OCI-LY1 (cell line): ENCODE results near the gene KANTR.

Experiments used
- CTCF ChIP-seq: fragments of 200-600 bp; sonication (generic), shearing (Covaris generic); IDR thresholded peaks from 2 replicates; pipeline ENCODE4 v1.5.1; 2017; ENCODE audit warnings: mild to moderate bottlenecking, antibody characterized with exemption, low read length, moderate library complexity, mixed read lengths
- EZH2 ChIP-seq: fragments of 200-600 bp; sonication (generic), shearing (Covaris generic); IDR thresholded peaks from 2 replicates; pipeline ENCODE4 v1.8.0; 2017; ENCODE audit warnings: borderline replicate concordance, mixed run types, mild to moderate bottlenecking, antibody characterized with exemption, low read length, moderate library complexity, mixed read lengths

- TF ChIP-seq CTCF (no peak), EZH2 (no peak)
Measured at GRCh38 chrX:53073115-53073586, 20.8 kb upstream of the KANTR start.
